NCI-H1694 treated with DMSO at 0.1 percent for 48 hours (cell line): Measurements from ENCODE around the gene YEATS2.
"Not testable (repeated sequence)": the region's sequence is repeated elsewhere in the genome, so short reads cannot be mapped to it uniquely, and the experiment has no call there.

ENCODE experiments used
- DNase-seq: peaks from one replicate; lab custom pipeline; 2025; lab: John Stamatoyannopoulos, UW

Gene YEATS2

GRCh38 chr3:183777016-183777618 is 79.5 kb downstream of the YEATS2 start:
- no peak for DNase-seq

DNA sequence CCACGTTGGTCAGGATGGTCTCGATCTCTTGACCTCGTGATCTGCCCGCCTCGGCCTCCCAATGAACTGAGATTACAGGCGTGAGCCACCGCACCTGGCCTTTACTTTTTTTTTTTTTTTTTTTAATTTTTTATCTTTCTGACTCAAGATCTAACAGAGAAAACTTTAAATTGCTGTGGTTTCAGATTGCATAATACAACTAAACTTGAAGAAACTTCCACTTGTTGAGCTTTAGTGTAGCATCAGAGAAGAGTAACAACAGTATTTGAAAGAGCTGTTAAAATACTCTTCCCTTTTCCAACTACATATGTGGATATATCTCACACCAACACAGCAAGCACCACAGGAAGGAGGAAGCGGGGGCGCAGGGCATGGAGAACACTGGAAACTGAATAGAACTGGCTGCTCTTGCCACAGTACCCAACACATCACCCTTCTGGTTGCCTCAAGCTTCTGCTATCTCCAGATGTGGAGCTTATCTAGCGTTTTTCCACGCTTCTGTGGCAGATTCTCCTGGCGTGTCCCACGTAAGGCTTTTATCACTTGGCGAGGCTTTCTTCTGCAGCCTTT is 82.4 kb downstream of the YEATS2 start:
- no peak for DNase-seq

GRCh38 chr3:183781246-183781645 is 83.6 kb downstream of the YEATS2 start:
- no peak for DNase-seq

- no peak for DNase-seq
Observed at GRCh38 chr3:183782576-183783276, 85.1 kb downstream of the YEATS2 start.

DNA sequence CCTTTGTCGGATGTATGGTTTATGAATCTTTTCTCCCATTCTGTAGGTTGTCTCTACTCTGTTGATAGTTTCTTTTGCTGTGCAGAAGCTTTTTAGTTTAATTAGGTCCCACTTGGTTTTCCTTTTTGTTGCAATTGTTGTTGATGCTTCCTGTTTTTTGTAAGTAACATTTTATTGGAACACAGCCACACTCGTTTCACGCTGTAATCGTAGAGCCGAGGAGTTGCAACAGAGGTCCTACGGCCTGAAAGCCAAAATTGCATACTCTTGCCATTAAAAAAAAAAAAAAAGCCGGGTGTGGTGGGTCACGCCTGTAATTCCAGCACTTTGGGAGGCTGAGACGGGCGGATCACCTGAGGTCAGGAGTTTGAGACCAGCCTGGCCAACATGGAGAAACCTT is 86.9 kb downstream of the YEATS2 start:
- not testable (repeated sequence) for DNase-seq

DNA sequence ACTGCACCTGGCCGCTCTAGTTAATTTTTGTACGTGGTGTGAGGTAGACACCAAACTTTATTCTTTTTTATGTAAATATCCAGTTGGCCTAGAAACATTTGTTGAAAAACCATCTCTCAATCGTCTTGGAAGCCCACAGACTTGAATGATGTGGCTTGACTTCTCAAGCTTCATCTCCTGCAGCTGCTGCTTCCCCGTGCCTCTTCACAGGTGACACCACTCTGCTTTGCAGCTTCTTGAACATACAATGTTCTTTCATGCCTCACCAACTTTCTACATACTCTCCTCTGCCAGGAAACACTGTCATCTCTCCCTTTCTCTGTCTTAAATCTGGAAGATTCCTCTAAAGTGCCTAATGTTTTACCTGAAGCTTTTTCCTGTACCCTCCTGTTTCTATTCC is 92.2 kb downstream of the YEATS2 start:
- no peak for DNase-seq

DNA sequence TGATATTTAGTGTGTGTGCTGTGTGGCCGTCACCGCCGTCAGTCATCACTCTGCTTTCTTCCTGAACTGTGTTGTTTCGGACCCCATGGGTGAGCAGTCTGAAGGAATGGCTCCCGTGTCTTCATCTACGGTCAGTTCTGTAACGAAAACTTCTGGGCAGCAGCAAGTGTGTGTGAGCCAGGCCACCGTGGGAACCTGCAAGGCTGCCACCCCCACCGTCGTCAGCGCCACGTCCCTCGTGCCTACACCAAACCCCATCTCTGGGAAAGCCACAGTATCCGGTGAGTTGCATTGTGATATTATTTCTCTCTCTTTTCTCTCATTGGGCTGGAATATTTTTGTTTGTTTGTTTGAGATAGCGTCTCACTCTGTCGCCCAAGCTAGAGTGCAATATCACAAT is 93.1 kb downstream of the YEATS2 start:
- no peak for DNase-seq

- no peak for DNase-seq
Observed at GRCh38 chr3:183792976-183793375, 95.4 kb downstream of the YEATS2 start.

- DNase-seq: no peak
Observed at GRCh38 chr3:183794452-183794851, 96.9 kb downstream of the YEATS2 start.

DNA sequence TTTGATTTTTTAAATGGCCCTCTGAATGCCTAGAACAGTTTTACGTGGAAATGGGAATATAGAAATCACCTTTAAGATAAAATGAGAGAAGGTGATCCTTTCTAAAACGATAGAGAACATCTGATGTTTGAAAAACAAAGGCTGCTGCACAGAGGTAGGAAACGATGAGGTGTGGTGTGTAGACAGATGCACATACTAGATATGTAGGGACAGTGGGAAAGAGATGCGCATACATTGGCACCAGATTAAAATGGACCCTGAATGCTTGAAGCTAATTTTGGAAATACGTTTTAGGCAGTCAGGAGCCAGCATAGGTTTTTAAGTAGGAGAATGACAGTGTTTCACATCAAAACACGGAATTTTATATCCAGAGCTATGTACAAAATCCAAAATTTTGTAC is 98.8 kb downstream of the YEATS2 start:
- no peak for DNase-seq

DNA sequence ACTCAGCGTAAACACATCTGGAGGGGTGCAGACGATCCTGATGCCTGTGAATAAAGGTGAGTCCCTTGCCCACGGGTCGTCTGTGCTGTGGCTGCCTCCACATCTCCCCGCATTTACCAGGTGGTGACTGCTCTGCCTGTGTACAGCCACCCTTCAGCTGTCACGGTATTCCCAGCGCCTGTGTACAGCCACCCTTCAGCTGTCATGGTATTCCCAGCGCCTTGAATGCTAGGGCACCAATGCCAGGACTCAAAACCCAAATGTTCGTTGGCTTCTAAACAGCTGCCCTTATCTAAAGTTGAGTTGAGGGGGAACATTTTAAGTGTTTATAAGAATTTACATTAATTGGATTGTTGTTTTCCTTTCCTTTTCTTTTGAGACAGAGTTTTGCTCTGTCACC is 100.4 kb downstream of the YEATS2 start:
- DNase-seq: no peak

GRCh38 chr3:183799461-183799860 is 101.9 kb downstream of the YEATS2 start:
- no peak for DNase-seq

DNA sequence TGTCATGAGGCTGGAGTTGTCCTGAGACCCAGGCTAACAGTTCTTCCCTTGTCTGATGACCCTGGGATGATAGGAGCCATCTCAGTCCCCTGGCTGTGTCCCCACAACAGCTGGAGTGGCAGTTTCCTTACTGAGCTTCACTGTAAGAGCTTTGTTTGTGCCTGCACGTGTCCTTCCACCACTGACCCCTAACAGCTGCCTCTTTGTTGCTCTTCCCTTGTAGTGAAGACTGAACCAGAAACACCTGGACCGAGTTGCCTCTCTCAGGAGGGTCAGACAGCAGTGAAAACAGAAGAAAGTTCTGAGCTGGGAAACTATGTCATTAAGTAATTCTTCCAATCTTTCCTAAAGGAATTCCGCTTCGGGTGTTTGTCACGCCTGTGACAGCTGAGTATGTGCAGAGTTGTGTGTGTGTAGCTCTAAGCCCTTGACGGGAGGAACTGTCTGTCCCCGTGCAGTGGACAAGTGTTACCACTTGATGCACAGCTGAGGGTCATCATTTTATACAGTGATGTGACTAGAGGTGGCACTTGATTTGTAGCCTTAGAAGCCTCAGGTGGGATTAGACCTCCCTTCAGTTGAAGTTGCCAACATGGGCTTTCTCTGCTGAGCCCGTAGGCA is 102.8 kb downstream of the YEATS2 start:
- DNase-seq: no peak

- no peak for DNase-seq
Observed at GRCh38 chr3:183801601-183802000, 104.0 kb downstream of the YEATS2 start.

DNA sequence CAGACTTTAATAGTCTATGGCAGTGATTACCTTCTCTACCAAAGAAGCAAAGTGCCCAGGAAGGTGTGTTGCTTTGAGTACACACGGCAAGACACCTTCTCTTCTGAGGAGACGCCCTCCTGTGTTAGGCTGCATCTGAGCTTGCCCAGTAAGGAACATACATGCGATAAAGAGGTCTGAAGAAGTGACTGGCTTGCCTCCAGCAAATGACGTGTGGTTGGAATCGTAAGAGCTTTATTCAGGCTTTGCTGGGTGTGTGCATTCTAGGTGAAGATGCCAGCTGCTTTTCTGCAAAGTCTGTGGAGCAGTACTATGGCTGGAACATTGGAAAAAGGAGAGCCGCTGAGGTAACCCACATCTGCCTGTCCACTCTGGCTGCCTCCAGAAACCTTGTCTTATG is 105.4 kb downstream of the YEATS2 start:
- DNase-seq: no peak

DNA sequence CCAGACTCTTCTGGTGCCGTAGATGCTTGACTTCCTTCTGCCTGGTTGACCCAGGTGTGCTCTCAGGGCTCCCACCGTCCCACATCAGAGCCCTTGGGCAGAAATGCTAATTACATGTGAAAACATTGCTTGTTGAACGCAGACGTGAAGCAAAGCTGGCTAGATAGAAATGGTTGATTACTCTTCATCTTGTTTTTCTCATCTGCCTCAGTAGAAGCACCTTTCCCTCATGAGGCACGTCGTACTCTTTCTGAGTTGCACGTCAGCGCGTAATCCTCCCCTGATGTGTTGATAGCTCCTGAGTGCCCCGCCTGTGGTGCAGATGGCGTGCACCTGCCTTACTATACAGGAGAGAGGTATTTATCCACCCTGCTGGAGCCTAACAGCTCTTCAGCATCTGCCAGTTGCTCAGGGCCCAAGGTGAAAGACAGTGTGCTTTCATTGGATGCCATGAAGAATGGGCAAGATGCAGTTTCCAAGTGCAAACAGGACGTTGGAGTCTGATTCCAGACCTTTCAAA is 109.7 kb downstream of the YEATS2 start:
- peak; percentile 22 for DNase-seq

DNA sequence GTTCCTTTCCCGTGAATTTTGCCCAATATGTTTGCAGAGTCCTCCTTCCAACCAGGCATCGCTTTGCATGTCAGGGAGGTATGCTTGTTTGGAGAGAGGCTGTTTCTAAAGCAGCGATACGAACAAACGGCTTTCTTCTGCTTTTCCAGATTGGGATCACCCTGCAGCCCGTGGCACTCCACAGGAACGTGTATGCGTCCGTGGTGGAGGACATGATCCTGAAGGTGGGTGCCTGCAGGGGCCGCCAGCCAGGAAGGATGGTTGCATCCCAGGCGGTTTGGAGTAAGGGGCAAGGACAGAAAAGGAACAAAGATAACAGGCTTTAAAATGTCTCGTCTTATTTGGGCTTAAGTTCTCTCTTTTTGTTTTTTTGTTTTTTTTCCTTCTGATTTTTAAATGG is 110.3 kb downstream of the YEATS2 start:
- DNase-seq: no peak

DNA sequence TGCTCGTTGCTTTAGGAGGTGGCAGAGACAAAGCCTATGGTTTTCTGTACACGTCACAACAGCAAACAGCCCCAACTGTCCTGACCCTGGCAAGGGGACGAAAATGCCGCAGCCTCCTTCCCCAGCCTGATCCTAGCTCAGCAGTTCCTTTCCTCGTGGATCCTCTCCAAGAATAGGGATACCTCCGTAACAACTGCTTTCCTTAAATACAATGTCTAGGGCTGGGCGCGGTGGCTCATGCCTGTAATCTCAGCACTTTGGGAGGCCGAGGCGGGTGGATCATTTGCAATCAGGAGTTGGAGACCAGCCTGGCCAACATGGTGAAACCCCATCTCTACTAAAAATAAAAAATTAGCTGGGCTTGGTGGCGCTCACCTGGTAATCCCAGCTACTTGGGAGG is 110.8 kb downstream of the YEATS2 start:
- no peak for DNase-seq

DNA sequence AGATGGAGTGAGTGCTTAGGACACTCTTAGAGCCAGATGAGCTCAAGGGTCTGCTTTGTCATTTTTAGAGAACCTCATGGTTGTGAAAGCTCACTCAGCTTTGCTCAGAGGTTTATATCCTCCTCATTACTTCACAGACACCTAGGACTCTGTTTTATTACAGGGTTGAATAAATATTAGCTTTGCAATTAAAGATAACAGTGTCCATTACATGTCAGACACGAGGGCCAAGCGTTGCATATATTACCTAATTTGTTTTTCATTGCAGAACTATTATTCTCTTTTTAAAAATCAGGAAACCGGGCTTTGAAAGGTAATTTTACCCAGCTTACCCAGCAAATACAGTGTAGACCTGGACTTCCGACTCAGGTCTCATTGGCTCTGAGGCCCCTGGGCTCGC is 111.7 kb downstream of the YEATS2 start:
- DNase-seq: no peak

DNA sequence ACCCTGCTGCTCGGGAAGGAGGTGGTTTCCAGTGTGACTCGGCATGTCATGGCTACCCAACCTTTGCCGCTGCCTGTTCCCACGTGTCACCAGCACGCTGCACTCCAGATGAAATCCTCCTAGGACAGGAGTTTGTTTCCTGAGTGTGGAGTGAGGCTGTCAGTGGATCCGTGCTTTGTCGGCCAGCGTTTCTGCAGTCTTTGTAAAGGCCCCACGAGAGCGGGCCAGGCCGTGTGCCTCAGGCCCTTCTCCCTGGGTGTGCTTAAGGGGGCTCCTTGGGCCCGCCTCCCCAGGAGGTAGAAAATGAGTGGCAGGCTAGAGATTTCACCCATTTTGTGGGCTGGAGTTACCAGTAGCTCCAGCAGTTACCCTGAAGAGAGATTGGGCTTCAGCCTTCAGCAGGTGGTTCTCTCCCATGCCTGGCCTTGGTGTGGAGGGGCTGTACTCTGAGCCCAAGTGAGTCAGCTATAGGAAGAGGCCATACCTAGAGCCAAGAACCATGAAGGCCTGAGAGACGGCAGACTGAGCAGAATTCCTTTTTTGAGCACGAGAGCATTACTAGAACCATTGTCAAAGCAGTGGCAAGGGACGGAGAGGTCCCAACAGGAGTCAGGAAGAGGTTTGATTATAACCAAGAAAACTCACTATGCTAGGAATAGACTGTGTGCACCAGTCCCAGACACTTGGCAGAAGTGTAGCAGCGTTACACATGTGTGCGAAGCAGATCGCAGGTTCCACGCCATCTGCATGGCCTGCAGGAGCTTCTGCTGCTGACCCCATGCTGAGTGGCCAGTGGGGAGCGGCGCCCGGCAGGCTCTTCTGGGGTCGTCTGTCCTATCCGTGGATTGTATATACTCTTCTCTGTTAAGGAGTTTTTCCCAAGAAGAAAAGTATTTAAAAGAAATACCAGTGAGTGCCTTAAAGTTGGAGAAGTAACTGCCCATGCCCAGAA is 113.3 kb downstream of the YEATS2 start:
- no peak for DNase-seq

GRCh38 chr3:183811638-183812037 is 114.0 kb downstream of the YEATS2 start:
- DNase-seq: no peak
